NCI-H187 treated with DMSO at 0.1 percent for 48 hours (cell line): ENCODE measurements around the gene ADAMTS17.

Source experiments
- DNase-seq: peaks from one replicate; lab custom pipeline; 2025; lab: John Stamatoyannopoulos, UW

ADAMTS17 gene

DNA sequence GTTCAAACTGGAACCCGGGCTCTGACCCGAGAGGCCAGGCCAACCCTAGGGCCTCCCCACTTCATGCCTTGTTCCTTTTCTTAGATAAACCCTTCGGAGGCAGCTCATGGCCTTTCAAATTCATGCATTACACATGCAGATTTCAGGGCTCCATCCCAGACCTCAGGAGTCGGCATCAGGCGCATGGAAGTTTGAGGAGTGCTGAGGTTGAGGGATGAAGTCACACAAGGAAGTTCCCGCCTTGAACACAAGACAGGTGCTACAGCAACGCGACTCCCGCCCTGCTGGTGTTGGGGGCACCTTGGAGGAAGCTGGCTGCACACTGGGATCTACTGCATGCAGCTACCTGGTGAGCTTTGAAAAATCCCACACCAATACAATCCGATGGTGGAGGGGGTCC is 363.3 kb downstream of the ADAMTS17 start:
- DNase-seq = no peak

DNA sequence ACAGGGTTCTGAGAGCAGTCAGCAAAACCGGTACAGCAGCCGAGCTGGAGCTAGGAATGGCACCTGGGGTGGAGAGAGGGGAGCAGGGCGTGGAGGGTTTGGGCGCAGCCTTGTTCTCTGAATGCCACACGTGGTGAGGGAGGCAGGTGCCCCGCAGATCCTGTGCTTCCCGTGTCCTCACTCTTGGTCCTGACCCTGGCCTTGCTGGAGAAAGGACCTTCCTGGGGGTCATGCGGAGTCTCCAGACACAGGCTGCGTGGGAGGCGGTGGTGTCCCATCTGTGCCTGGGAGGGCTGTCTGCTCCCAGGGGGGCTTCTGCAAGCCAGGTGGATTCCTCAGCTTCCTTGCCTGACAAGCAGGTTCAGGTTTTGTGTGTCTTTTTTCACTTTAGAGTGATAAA is 363.8 kb downstream of the ADAMTS17 start:
- no peak for DNase-seq

DNA sequence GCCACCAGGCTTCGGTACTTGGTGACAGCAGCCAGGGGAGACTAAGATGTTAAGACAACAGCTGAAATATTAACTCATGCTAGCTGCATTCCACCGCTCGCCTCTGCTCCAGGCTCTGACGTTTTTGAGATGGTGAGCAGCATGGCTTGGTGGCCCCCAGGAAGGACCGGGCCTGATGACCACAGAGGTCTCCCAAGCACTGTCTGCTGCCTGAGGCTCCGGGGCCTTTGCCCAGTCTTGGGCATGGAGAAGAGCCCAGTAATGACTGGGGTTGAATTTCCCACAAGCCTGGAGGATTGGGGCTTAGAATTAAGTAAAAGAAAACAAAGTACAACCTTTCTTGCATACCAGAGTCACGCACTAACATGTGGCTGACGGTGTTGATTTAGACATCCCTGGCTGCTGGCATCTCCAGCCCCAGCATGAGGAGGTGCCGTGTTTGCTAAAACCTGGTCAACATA is 364.9 kb downstream of the ADAMTS17 start:
- no peak for DNase-seq

- no peak for DNase-seq
Measured at GRCh38 chr15:99976000-99976399, 365.8 kb downstream of the ADAMTS17 start.

DNA sequence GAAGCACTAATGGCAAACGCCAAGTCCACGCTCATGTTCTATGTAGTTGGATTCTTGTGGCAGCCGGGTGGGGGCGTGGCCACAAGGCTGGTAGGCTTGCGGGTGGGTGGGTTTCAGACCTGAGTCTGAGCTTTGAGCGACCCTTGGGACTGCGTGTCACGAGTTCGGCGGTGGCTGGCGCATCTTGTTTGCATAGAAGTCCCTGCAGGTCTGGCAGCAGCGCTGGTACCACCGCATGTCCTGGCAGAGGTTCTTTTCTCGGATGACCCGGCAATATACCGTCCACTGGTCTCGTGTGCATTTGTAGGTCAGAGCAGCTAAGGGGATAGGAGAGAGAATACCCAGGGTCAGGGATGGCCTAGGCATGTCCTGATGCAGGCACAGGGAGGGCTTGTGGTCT is 367.5 kb downstream of the ADAMTS17 start:
- DNase-seq = no peak

GRCh38 chr15:99973351-99973750 is 368.4 kb downstream of the ADAMTS17 start:
- DNase-seq = no peak

DNA sequence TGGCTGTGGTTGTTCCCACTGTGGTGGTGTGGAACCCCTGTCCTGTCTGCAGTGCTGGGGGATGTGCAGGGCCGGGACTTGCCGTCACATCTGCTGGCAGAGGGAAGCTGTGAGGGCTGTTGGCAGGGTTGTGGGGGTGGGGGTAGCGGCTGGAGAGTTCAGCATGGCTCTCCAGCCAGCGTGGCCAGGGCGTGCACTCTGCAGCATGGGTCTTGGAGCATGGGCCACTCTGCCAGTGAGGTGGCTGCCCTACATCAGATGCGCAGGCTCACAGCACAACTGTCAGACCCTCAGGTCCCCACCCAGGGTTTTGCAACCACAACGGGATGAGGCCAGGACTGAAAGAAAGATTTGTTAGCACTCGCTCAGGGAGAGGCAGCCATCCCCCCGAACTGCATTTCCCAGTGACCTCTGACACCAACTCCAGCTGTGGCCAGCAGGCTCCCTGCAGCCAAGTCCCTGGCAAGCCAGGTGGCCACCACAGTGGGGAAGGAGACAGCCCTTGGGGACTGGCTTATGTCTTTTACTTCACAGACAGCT is 370.8 kb downstream of the ADAMTS17 start:
- DNase-seq = no peak

GRCh38 chr15:99969261-99969920 is 372.4 kb downstream of the ADAMTS17 start:
- DNase-seq = no peak

DNA sequence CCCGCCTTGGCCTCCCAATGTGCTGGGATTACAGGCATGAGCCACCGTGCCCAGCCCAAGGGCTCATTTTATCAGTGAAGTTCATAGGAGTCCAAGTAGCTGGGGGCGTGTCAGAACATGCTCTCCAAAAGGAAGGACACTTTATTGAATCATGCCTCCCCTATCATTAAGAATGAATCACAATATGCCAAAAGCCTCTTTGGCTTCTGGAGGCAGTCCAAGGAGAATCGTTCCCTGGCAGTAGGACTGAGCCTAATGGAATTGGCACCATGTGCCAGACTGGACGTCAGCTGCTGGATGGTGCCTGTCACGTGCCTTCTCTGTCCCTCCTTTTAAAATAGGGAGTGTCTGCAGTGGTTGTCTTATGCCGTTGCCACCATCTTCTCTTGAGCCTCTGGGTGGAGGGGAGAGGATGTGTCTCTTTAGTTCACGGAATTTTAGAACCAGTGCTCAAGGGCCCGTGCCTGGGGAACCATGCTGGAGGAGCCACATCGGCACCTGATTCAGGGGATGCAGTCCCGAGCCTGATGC is 373.9 kb downstream of the ADAMTS17 start:
- DNase-seq = no peak

GRCh38 chr15:99966815-99967214 is 375.0 kb downstream of the ADAMTS17 start:
- no peak for DNase-seq

DNA sequence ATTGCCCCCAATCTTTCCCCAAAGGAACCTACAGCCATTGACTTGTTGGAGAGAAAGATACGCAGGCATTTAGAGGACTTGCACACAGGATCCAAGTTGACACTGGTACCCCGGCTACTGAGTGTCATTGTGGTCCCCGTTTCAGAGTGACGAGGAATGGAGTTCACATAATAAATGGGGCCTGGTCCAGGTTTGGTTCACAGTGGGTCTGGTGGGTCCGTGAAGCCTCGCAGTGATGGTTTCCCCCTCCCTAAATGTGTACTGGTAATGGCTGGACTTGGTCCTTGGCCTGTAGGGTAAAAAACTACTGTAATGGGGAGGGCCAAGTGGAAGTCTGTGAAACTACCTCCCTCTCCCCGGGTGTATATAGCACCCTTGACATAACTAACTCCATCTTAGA is 376.4 kb downstream of the ADAMTS17 start:
- DNase-seq = no peak

DNA sequence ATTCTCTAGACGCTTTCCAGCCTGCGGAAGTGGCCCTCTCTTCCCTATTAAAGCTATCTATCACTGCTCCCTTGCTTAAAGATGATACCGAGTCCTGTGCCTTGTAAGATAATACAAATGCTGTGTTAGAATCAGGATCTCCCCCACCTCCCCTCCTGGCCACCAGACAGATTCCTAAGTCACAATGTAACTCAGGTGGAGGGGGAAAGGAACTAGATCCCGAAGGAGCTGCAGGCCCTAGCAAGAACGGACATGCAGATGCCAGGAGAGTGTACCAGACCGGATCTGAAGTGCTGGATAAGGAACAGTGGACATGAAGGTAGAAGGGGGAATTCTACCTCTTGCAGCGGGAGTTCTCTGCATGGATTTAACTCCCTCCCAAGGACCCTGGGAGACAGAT is 377.8 kb downstream of the ADAMTS17 start:
- no peak for DNase-seq

GRCh38 chr15:99963096-99963825 is 378.5 kb downstream of the ADAMTS17 start:
- no peak for DNase-seq

GRCh38 chr15:99962006-99962561 is 379.7 kb downstream of the ADAMTS17 start:
- DNase-seq = no peak

GRCh38 chr15:99961011-99961441 is 380.7 kb downstream of the ADAMTS17 start:
- no peak for DNase-seq

GRCh38 chr15:99959326-99959725 is 382.4 kb downstream of the ADAMTS17 start:
- DNase-seq = no peak

DNA sequence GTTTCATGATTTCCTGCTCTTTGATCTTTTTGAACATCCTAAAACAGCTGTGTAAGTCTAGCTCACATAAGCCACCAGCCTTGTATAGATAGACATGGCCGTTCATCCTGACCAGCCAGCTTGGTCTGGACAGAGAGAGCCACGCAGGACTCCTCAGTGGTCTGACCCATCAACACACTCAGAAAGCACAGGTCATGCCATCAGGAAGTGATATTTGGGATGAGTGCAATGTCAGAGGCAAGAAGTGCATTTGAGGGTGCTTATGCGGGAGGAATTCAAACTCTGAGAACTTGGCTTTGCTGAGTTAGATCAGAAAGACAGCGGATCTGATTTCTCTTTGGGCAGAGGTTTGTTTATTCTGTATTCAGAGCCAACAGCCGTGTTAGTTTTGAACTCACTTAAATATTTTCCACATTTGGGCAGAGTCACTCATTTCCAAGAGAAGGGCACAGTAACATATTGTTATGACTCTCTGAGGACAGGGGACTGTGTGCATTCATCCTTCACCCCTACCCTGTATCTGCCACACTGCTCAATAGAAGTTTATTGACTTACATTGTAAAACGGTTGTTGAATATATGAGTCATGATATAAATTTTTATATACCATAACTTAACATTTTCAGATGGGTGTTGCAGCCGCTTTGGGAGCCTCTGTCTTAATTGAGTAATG is 383.2 kb downstream of the ADAMTS17 start:
- no peak for DNase-seq

- DNase-seq = no peak
Measured at GRCh38 chr15:99957642-99958013, 384.1 kb downstream of the ADAMTS17 start.

DNA sequence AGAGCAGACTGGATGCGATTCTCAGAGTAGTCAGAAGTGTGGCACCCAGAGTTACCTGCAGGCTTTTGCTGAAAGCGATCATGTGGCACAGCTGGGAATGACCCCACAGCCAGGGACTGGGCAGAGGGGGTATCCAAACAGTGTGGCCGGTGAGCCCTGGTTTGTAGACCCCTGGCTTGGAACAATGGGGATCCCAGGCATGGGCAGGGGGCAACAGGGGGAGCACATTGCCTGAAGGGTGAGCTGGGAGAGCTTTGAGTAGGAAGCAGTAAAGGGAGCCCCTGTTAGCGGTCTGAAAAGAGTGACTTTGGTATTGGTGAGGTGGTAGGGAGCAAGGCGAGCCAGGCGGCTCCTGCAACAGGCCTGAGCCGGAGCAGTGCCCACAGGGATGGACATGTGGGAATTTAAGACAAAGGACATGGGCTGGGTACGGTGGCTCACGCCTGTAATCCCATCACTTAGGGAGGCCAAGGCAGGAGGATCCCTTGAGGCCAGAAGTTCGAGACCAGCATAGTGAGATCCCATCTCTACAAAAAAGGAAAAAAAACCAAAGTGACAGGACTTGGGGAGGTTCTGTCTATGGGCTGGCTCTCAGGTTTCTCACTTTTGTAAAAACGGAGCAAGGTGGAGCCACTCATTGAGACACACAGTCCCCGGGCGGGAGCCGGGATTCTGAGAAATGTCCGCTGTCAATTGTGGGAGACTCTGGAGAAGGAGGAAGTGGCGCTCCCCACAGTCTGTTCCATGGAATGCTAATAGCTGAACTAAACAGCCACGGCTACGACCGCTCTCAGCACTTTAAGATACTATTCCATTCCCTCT is 384.7 kb downstream of the ADAMTS17 start:
- no peak for DNase-seq

DNA sequence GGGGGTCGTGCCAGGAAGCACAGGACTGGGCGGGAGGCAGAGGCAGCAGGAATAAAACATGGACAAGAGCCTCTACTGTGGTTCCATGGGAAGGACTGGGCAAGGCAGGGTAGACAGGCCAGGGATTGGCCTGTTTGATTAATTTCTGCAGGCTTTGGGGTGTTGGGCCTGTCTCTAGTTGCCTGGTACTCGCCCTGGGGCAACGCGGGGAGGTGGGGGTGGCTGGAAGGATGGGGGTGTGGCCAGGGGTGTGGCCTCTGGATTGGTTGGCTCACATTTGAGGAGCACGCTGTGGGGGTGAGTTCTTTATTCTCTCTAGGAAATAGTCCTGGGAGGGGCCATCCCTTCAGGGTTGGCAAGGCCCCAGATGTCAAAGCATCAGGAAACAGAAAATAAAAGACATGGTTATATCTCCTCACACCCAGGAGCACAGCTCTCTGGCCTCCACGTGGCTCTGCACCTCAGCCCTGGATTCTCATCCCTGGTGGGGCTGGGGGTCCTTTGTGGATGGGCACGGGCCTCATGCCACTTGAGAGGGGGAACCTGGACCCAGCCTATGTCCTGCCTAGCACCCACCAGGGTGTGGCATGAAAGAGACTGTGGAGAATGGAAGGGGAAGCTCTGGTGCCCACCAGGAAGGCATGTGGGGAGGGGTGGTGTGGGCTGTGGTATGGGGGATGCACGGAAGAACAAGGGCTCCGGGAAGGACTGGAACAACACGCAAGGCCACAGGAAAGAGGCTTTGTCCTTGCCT is 385.6 kb downstream of the ADAMTS17 start:
- DNase-seq = no peak

DNA sequence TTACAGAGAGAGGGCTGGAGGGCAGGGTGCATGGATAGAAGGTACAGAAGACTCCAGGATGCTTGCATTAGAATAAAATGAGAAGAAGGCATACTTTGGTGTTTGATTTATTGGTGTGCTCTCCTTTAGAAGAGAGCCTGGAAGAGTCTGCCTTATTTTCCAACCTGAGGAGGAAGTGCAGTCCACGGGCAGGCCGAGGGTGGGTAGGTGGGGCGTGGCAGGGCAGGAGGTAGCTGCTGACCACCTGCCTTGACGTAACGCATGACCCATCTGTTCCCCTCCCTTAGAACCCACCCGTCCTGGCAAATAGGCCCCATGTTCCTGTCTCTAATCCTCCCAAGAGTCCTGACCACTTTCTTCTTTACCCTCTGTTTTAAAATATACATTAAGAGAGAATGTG is 386.2 kb downstream of the ADAMTS17 start:
- DNase-seq = no peak
